ENCODE measurements around the gene ANP32A. TPM values are rescaled to one million over a fixed set of nuclear protein-coding genes. Genes with fewer than 3 reads are reported as not detected.

The ANP32A gene
- total RNA-seq, 1 experiment from 2014 or later = 250 TPM

- no peak for TF ChIP-seq CTCF (IDR thresholded peaks at IDR 0.05; ENCODE audit: unreplicated experiment)
- Mint-ChIP-seq H3K27me3 (ENCODE audit: unreplicated experiment) (peaks cover 18% of the 10 kb centered on the region), H3K4me1 (ENCODE audit: low read depth, unreplicated experiment) (peaks cover 10% of the 10 kb centered on the region), H3K4me3 (ENCODE audit: low read depth, unreplicated experiment) (no peak overlapping the region), H3K36me3 (ENCODE audit: insufficient read depth, unreplicated experiment) (peaks cover 6% of the 10 kb centered on the region), H3K9me3 (ENCODE audit: low read depth, unreplicated experiment) (peaks cover 4% of the 10 kb centered on the region), H3K27ac (ENCODE audit: unreplicated experiment) (no peak overlapping the region)
- intact Hi-C loops (cut with micrococcal nuclease; ENCODE audit: unreplicated experiment) = no loop called here
- no TSS peak for BruUV-seq (replicated peaks)
- DNase-seq = no peak
- CTCF ChIA-PET = interaction anchor here (0.7 kb wide), 1 partner anchor 9 kb away, joined by 5 read pairs; no protein-coding TSS in a partner anchor
Observed at GRCh38 chr15:68769702-68770101, 51.0 kb downstream of the ANP32A start.

GRCh38 chr15:68768321-68768720, 52.4 kb downstream of the ANP32A start:
- no TSS peak for BruUV-seq (replicated peaks)
- CTCF ChIA-PET = interaction anchor here (0.7 kb wide), 1 partner anchor 160 kb away, joined by 4 read pairs; no protein-coding TSS in a partner anchor
- Mint-ChIP-seq H3K27me3 (ENCODE audit: unreplicated experiment) (peaks cover 18% of the 10 kb centered on the region), H3K36me3 (ENCODE audit: insufficient read depth, unreplicated experiment) (no peaks in the 10 kb centered on the region), H3K4me1 (ENCODE audit: low read depth, unreplicated experiment) (peaks cover 10% of the 10 kb centered on the region), H3K27ac (ENCODE audit: unreplicated experiment) (no peak overlapping the region), H3K4me3 (ENCODE audit: low read depth, unreplicated experiment) (no peak overlapping the region), H3K9me3 (ENCODE audit: low read depth, unreplicated experiment) (peaks cover 2% of the 10 kb centered on the region)
- TF ChIP-seq CTCF (IDR thresholded peaks at IDR 0.05; ENCODE audit: unreplicated experiment) = no peak
- no peak for DNase-seq
- intact Hi-C loops (cut with micrococcal nuclease; ENCODE audit: unreplicated experiment) = no loop called here

GRCh38 chr15:68767833-68768232, 52.9 kb downstream of the ANP32A start:
- intact Hi-C loops (cut with micrococcal nuclease; ENCODE audit: unreplicated experiment) = no loop called here
- no TSS peak for BruUV-seq (replicated peaks)
- no peak for TF ChIP-seq CTCF (IDR thresholded peaks at IDR 0.05; ENCODE audit: unreplicated experiment)
- H3K9me3 Mint-ChIP-seq (ENCODE audit: low read depth, unreplicated experiment) = peaks cover 2% of the 10 kb centered on the region
- DNase-seq = no peak
- H3K36me3 Mint-ChIP-seq (ENCODE audit: insufficient read depth, unreplicated experiment) = no peaks in the 10 kb centered on the region
- peaks cover 18% of the 10 kb centered on the region for H3K27me3 Mint-ChIP-seq (ENCODE audit: unreplicated experiment)
- H3K4me3 Mint-ChIP-seq (ENCODE audit: low read depth, unreplicated experiment) = no peak overlapping the region
- no peak overlapping the region for H3K27ac Mint-ChIP-seq (ENCODE audit: unreplicated experiment)
- CTCF ChIA-PET = interaction anchor here (0.7 kb wide), 1 partner anchor 161 kb away, joined by 4 read pairs; no protein-coding TSS in a partner anchor
- peaks cover 10% of the 10 kb centered on the region for H3K4me1 Mint-ChIP-seq (ENCODE audit: low read depth, unreplicated experiment)

- CTCF ChIA-PET = interaction anchor here (0.7 kb wide), 1 partner anchor 11 kb away, joined by 5 read pairs; no protein-coding TSS in a partner anchor
- DNase-seq = no peak
- Mint-ChIP-seq H3K4me3 (ENCODE audit: low read depth, unreplicated experiment) (no peak overlapping the region), H3K27me3 (ENCODE audit: unreplicated experiment) (peaks cover 21% of the 10 kb centered on the region), H3K9me3 (ENCODE audit: low read depth, unreplicated experiment) (no peaks in the 10 kb centered on the region), H3K36me3 (ENCODE audit: insufficient read depth, unreplicated experiment) (no peaks in the 10 kb centered on the region), H3K4me1 (ENCODE audit: low read depth, unreplicated experiment) (peaks cover 10% of the 10 kb centered on the region), H3K27ac (ENCODE audit: unreplicated experiment) (no peak overlapping the region)
- no TSS peak for BruUV-seq (replicated peaks)
- no peak for TF ChIP-seq CTCF (IDR thresholded peaks at IDR 0.05; ENCODE audit: unreplicated experiment)
- intact Hi-C loops (cut with micrococcal nuclease; ENCODE audit: unreplicated experiment) = no loop called here
Observed at GRCh38 chr15:68765602-68766368, 54.9 kb downstream of the ANP32A start.
